Activated CD4-positive, alpha-beta T cell treated with anti-CD3 and anti-CD28 coated beads for 1 hour (primary cell): Measurements from ENCODE around the gene ARHGDIA.

ENCODE experiments used
- DNase-seq: peaks from one replicate; pipeline ENCODE4 v3.0.0-alpha.2; 2020

Gene ARHGDIA

DNA sequence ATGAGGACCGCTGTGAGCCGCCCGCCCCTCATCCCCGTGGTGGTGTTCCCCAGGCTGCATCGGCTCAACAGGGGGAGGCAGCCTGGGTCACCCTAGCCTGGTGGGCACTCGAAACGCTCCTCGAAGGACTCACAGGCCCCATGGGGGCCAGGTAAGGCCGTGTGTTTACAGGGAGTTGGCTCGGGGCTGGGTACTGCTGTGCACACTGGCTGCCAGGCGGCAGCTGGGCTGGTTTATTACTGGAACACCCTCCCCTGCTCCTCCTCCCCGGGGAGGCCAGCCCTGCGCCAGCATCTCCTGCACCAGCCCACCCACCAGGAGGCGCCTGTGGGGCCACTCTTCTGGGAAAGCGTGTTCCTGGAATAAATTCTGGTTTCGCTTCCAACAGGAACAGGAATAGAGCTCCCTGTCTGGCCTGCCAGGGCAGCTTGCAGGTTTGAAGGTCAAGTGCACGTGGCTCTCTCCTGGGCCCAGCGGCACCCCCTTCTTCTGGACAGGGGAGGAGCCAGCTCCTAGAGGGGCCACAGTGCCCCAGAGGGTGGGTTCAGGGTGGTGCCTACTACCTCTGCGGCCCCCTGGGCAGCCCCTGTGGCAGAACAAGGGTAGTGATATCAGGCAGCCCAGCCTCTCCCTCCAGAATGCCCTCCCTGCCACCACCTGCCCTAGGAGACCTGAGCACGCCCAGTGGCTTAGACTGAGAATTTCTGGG lies 49.4 kb downstream of the ARHGDIA start:
- DNase-seq: no peak

DNA sequence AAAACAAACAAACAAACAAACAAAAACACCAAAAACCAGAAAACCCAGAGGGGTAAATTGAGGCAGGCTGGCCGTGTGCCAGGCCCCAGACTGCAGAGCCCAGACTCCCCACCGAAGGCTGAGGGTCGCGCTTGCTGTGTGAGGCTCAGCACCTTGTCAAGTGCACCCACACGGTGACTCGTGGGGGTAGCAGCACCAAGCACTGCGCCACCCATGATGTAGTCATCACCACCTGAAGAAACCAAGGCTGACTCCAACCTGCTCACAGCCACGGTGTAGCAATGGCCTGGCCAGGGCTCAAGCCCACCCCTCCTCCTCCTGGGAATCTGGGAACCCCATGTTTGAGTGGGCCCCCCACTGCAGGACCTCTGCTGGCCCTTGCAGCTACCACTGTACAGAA lies 50.0 kb downstream of the ARHGDIA start:
- DNase-seq: no peak

DNA sequence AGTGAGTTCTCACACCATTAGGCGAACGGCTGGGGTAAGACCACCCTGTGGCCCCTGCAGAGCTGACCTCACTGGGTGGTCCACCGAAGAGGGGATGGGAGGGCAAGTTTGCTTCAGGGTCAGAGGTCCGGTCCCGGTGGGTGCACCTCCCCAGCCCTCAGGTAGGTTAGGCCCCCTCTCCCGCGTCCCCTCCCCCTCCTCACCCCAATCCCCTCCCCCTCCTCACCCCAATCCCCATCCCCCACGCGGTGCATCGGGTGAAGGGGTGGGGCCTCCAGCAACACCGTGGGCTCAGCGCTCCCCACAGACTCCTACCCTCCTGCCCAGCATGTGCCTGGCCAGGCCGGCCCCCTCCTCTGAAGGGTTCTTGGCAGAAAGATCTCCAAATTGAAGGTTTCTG lies 51.4 kb downstream of the ARHGDIA start:
- no peak for DNase-seq

DNA sequence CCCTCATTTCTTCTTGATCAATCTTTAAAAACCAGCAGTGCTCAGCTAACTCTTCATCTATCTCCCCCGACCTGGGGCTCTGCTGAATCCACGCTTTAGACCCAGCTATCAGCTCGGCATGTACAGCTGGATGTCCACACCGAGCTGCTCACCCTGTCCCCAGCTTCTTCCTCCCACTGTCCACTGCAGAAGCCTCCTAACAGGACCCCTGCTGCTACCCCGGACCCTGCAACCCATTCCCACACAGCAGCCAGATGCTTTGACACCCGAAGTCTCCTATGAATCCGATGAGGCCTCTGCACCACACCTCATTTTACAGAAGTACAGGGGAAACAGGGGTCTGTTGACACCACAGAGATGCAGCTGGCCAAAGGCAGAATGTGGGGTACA lies 53.4 kb downstream of the ARHGDIA start:
- no peak for DNase-seq
